Testis (tissue), 2 donors: ENCODE results near the gene BRK1.
"Not testable (repeated sequence)": the region's sequence is repeated elsewhere in the genome, so short reads cannot be mapped to it uniquely, and the experiment has no call there.

Experiments used
- POLR2A ChIP-seq: fragments of 450-650 bp; IDR thresholded peaks from one replicate; pipeline ENCODE4 v1.6.1; 2017; ENCODE audit warnings: antibody characterized with exemption, mild to moderate bottlenecking, moderate library complexity
- TF ChIP-seq, protein P1 (sequence below), 3 experiments: fragments of 450-650 bp in 2 of 3; fragments of 200-600 bp in 1 of 3; sonication (generic) in 1 of 3; IDR thresholded peaks; one replicate each; pipeline ENCODE4 v1.5.1; 2016 to 2019; ENCODE audit warnings: antibody characterized with exemption in 3 of 3, mild to moderate bottlenecking in 2 of 3, moderate library complexity in 1 of 3

DNA sequence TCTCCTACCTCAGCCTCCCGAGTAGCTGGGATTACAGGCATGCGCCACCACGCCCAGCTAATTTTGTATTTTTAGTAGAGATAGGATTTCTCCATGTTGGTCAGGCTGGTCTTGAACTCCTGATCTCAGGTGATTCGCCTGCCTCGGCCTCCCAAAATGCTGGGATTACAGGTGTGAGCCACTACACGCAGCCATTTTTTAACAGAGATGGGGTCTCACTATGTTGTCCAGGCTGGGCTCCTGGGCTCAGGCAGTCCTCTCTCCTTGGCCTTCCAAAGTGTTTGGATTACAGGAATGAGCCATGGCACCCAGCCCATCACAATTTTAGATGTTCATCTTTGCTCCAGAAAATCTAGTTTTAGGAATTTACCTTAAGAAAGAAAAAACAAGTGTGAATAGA is 43.1 kb downstream of the BRK1 start:
- TF ChIP-seq, protein P1, sequence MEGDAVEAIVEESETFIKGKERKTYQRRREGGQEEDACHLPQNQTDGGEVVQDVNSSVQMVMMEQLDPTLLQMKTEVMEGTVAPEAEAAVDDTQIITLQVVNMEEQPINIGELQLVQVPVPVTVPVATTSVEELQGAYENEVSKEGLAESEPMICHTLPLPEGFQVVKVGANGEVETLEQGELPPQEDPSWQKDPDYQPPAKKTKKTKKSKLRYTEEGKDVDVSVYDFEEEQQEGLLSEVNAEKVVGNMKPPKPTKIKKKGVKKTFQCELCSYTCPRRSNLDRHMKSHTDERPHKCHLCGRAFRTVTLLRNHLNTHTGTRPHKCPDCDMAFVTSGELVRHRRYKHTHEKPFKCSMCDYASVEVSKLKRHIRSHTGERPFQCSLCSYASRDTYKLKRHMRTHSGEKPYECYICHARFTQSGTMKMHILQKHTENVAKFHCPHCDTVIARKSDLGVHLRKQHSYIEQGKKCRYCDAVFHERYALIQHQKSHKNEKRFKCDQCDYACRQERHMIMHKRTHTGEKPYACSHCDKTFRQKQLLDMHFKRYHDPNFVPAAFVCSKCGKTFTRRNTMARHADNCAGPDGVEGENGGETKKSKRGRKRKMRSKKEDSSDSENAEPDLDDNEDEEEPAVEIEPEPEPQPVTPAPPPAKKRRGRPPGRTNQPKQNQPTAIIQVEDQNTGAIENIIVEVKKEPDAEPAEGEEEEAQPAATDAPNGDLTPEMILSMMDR (IDR thresholded peaks at IDR 0.05) = not testable (repeated sequence)
- TF ChIP-seq POLR2A = not testable (repeated sequence)
